Measurements from ENCODE around the gene CARMIL1.

DNA sequence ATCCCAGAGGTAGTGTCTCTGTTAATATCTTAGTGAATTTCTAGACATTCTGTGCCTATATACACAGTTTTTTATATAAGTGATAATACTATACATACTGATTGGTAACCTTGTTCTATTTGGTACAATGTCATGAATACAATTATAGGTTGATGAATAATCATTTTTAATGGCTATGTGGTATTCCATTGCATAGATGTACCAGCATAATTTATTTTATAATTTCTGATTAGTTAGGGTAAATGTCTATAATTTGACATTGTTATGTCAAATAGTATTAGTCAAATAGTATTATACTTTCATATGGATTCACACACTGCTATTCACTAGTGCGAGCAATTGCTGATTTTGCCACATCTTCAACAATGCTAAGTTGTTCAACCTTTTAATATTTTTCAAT lies 262.1 kb downstream of the CARMIL1 start:
- TF ChIP-seq, protein P1, sequence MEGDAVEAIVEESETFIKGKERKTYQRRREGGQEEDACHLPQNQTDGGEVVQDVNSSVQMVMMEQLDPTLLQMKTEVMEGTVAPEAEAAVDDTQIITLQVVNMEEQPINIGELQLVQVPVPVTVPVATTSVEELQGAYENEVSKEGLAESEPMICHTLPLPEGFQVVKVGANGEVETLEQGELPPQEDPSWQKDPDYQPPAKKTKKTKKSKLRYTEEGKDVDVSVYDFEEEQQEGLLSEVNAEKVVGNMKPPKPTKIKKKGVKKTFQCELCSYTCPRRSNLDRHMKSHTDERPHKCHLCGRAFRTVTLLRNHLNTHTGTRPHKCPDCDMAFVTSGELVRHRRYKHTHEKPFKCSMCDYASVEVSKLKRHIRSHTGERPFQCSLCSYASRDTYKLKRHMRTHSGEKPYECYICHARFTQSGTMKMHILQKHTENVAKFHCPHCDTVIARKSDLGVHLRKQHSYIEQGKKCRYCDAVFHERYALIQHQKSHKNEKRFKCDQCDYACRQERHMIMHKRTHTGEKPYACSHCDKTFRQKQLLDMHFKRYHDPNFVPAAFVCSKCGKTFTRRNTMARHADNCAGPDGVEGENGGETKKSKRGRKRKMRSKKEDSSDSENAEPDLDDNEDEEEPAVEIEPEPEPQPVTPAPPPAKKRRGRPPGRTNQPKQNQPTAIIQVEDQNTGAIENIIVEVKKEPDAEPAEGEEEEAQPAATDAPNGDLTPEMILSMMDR (IDR thresholded peaks at IDR 0.05): no peak
- no peak for TF ChIP-seq POLR2A (IDR thresholded peaks at IDR 0.05)
